Panc1 (cell line): ENCODE measurements around the gene GSC. TPM values are rescaled to one million over a fixed set of nuclear protein-coding genes. Genes with fewer than 3 reads are reported as not detected.

ENCODE experiments used
- ATAC-seq: fragments of 200-7000 bp; cut with Tn5 transposase; 2 replicates; pipeline ENCODE4 v1.9.1; 2020; ENCODE audit warnings: mild to moderate bottlenecking, moderate library complexity
- BruUV-seq: library from RNA; stranded (reverse); fragments of 400-500 nt; replicated peaks from 2 replicates; lab custom pipeline; 2021; lab: Mats Ljungman, UMichigan
- CTCF ChIA-PET: fragments of 300-600 bp; sonication (Branson Sonifier 250); formaldehyde crosslinking; loops from one replicate; lab custom pipeline; 2022; ENCODE audit warnings: antibody characterized with exemption; lab: Charles Lee
- POLR2A ChIA-PET: fragments of 300-600 bp; sonication (Branson Sonifier 250); formaldehyde crosslinking; loops from one replicate; lab custom pipeline; 2022; ENCODE audit warnings: antibody characterized with exemption; lab: Charles Lee
- DNase-seq: peaks from one replicate; pipeline ENCODE4 v3.0.0-alpha.2; 2010; ENCODE audit warnings: low read depth, low spot score
- H3K27ac ChIP-seq: 2 replicates; pipeline ENCODE4 v1.5.1; 2011; ENCODE audit warnings: mild to moderate bottlenecking, low read length, inconsistent platforms
- H3K27me3 ChIP-seq: fragments of 200-500 bp; sonication (Bioruptor generic); 2 replicates; pipeline ENCODE4 v1.6.0; 2014; ENCODE audit warnings: low read length, inconsistent platforms; ENCODE audit not compliant: control insufficient read depth, insufficient read depth
- H3K36me3 ChIP-seq: fragments of 200-500 bp; sonication (Bioruptor generic); 2 replicates; pipeline ENCODE4 v1.5.1; 2014; ENCODE audit warnings: inconsistent platforms, mild to moderate bottlenecking, low read length, moderate library complexity; ENCODE audit not compliant: control insufficient read depth, insufficient read depth
- H3K4me1 ChIP-seq: 2 replicates; pipeline ENCODE4 v1.5.1; 2011; ENCODE audit warnings: inconsistent platforms, mild to moderate bottlenecking, low read length, moderate library complexity; ENCODE audit not compliant: control insufficient read depth, insufficient read depth
- H3K4me3 ChIP-seq, 2 experiments: 2 replicates each; pipeline ENCODE4 v1.5.1; 2011 to 2012; ENCODE audit warnings: low read depth in 2 of 2, low read length in 2 of 2, mild to moderate bottlenecking in 2 of 2, inconsistent platforms in 1 of 2, moderate library complexity in 1 of 2
- H3K9me3 ChIP-seq: fragments of 200-500 bp; sonication (Bioruptor generic); 2 replicates; pipeline ENCODE4 v1.5.1; 2014; ENCODE audit warnings: low read depth, mild to moderate bottlenecking, inconsistent platforms, low read length, moderate library complexity; ENCODE audit not compliant: control insufficient read depth, insufficient read depth
- CTCF ChIP-seq: fragments of 450-650 bp; IDR thresholded peaks from 2 replicates; pipeline ENCODE4 v1.5.1; 2017; ENCODE audit warnings: mild to moderate bottlenecking
- POLR2AphosphoS5 ChIP-seq: IDR thresholded peaks from 2 replicates; pipeline ENCODE4 v1.6.1; 2012; ENCODE audit warnings: mild to moderate bottlenecking, low read depth, low read length, moderate library complexity
- REST ChIP-seq, 2 experiments: IDR thresholded peaks; 2 replicates each; pipeline ENCODE4 v1.6.1; 2011 to 2012; ENCODE audit warnings: low read depth in 2 of 2, control low read depth in 1 of 2, low read length in 1 of 2, mild to moderate bottlenecking in 1 of 2, moderate library complexity in 1 of 2; ENCODE audit not compliant: insufficient read depth in 1 of 2
- SIN3A ChIP-seq: IDR thresholded peaks from 2 replicates; pipeline ENCODE4 v1.6.1; 2012; ENCODE audit warnings: low read depth, mild to moderate bottlenecking, low read length, moderate library complexity, borderline replicate concordance; ENCODE audit not compliant: insufficient read depth
- TCF7L2 ChIP-seq: IDR thresholded peaks from 2 replicates; pipeline ENCODE4 v1.6.1; 2011; ENCODE audit warnings: mild to moderate bottlenecking, low read depth, low read length, inconsistent platforms
- in situ Hi-C: cut with HindIII; loops from 2 replicates; pipeline ENCODE4 v1.10.0; 2016; ENCODE audit warnings: low sequenced_read_pairs, low pct_unique_long_range_greater_than_20kb
- intact Hi-C: fragments of 100-400 bp; cut with micrococcal nuclease; formaldehyde crosslinking; loops from one replicate; pipeline ENCODE4 v1.10.0; 2022; ENCODE audit not compliant: unreplicated experiment
- total RNA-seq: library from RNA; stranded (reverse); gene quantifications from one replicate; pipeline ENCODE4 v1.2.1, GENCODE V29; 2021; ENCODE audit not compliant: unreplicated experiment

Gene GSC
- total RNA-seq, 1 experiment from 2014 or later = not detected

- Histone ChIP-seq H3K9me3 (no peaks in the 10 kb centered on the region), H3K4me3 (no peak overlapping the region), H3K27ac (no peak overlapping the region), H3K4me1 (no peaks in the 10 kb centered on the region), H3K27me3 (peaks cover 6% of the 10 kb centered on the region; the same call in 1 of the 2 replicates), H3K36me3 (no peaks in the 10 kb centered on the region)
- DNase-seq (no peak), ATAC-seq (no peak)
- CTCF ChIA-PET = no interaction called here
- intact Hi-C loops = no loop called here
- POLR2A ChIA-PET = no interaction called here
- TF ChIP-seq POLR2AphosphoS5 = no peak
- no TSS peak for BruUV-seq
- in situ Hi-C loops = no loop called here
Measured at GRCh38 chr14:94775091-94775870, 5.4 kb upstream of the GSC start.

GRCh38 chr14:94774344-94775090 lies 4.6 kb upstream of the GSC start:
- TF ChIP-seq SIN3A = no peak
- no peak for TF ChIP-seq REST (IDR thresholded peaks at IDR 0.05; ENCODE audit: insufficient read depth in 1 of 2, low read depth in 2 of 2, low read length in 1 of 2)
- TF ChIP-seq POLR2AphosphoS5 = no peak
- TF ChIP-seq TCF7L2 = no peak
- TF ChIP-seq CTCF = no peak
- ATAC-seq (no peak), DNase-seq (no peak)
- no TSS peak for BruUV-seq
- intact Hi-C loops = no loop called here
- POLR2A ChIA-PET = no interaction called here
- Histone ChIP-seq H3K9me3 (no peaks in the 10 kb centered on the region), H3K4me1 (no peaks in the 10 kb centered on the region), H3K36me3 (no peaks in the 10 kb centered on the region), H3K4me3 (no peak overlapping the region), H3K27ac (no peak overlapping the region), H3K27me3 (peaks cover 6% of the 10 kb centered on the region; the same call in 1 of the 2 replicates)
- CTCF ChIA-PET = no interaction called here
- in situ Hi-C loops = no loop called here
